Psoas muscle (tissue), 8 donors: Measurements from ENCODE around the gene ZNF652. TPM values are rescaled to one million over a fixed set of nuclear protein-coding genes. Genes with fewer than 3 reads are reported as not detected.

Experiments used
- ATAC-seq, 4 donors: fragments of 200-7000 bp; cut with Tn5 transposase; one replicate each; pipeline ENCODE4 v1.9.1; 2020; ENCODE audit warnings: moderate library complexity in 3 of 4, mild to moderate bottlenecking in 2 of 4
- DNase-seq, 2 donors: peaks; one replicate each; pipeline ENCODE4 v3.0.0-alpha.2; 2020
- H3K27ac ChIP-seq: fragments of 200-600 bp; one replicate; pipeline ENCODE4 v1.8.0; 2022
- H3K27me3 ChIP-seq, 3 donors: fragments of 200-600 bp in 1 of 3; one replicate each; pipeline versions ENCODE4 v1.6.1 to v1.8.0; 2013 to 2022; ENCODE audit warnings: low read length in 2 of 3, mild to moderate bottlenecking in 2 of 3, moderate library complexity in 1 of 3; ENCODE audit not compliant: insufficient read depth in 3 of 3
- H3K36me3 ChIP-seq, 2 donors: fragments of 200-600 bp in 1 of 2; one replicate each; pipeline versions ENCODE4 v1.6.1 to v1.8.0; 2013 to 2022; ENCODE audit warnings: low read depth in 1 of 2, mild to moderate bottlenecking in 1 of 2, moderate library complexity in 1 of 2; ENCODE audit not compliant: insufficient read depth in 1 of 2
- H3K4me1 ChIP-seq: fragments of 200-600 bp; one replicate; pipeline ENCODE4 v1.8.0; 2022
- H3K4me3 ChIP-seq: fragments of 200-600 bp; one replicate; pipeline ENCODE4 v1.8.0; 2022; ENCODE audit warnings: mild to moderate bottlenecking
- H3K9me3 ChIP-seq: fragments of 200-600 bp; one replicate; pipeline ENCODE4 v1.8.0; 2022
- WGBS, 3 donors: extraction: QIAGEN DNeasy Blood & Tissue Kit; methylation state at CpG; one replicate each; pipeline versions ENCODE4 v1.1.6 to v1.1.7; 2013; 5-methylcytosine and 5-hydroxymethylcytosine counted together
- intact Hi-C, 2 donors: fragments of 100-400 bp; cut with DNase I; formaldehyde crosslinking; loops; one replicate each; pipeline versions ENCODE4 v1.11.0 to v1.14.2; 2022
- polyA plus RNA-seq, 3 donors: library from polyadenylated mRNA; stranded (reverse); fragments of 200-250 nt; gene quantifications; one replicate each; pipeline ENCODE4 v1.2.3, GENCODE V29; 2013
- total RNA-seq, 4 donors: library from RNA; stranded (reverse); fragmentation: NEBNext Ultra II Directional in 2 of 4; extraction: Animal tissue kit (Norgen Biotek cat#: 25700) in 2 of 4; gene quantifications; one replicate each; pipeline versions ENCODE4 v1.2.1 to v1.2.4, GENCODE V29; 2021 to 2023
- TF ChIP-seq, protein P1 (sequence below): fragments of 200-600 bp; IDR thresholded peaks from one replicate; pipeline ENCODE4 v1.8.0; 2022; ENCODE audit warnings: antibody characterized with exemption
- donor health status: healthy with polysubstance abuse.
- donor health status: DM: no; HTN: no; CAD: no; lungs with moderate emphysema.
- donor health status: Bipolar disorder and iron deficiency.
- donor health status: healthy.
- donor health status: DM: yes; HTN: yes; CAD: no.
- donor health status: DM: no; HTN: no; CAD: no.
- donor health status: DM: no; HTN: no; CAD: no.
- donor health status: DM: yes; HTN: yes; CAD: no.

Gene ZNF652
- total and polyA plus RNA-seq, 7 donors = 3.1 to 30.1 (median 21.3) TPM

GRCh38 chr17:49388290-49388640, 26.2 kb upstream of the ZNF652 start:
- no peaks in the 10 kb centered on the region for H3K27me3 ChIP-seq
- H3K36me3 ChIP-seq = no peaks in the 10 kb centered on the region
- DNase-seq (no peak), ATAC-seq (no peak)
- TF ChIP-seq, protein P1, sequence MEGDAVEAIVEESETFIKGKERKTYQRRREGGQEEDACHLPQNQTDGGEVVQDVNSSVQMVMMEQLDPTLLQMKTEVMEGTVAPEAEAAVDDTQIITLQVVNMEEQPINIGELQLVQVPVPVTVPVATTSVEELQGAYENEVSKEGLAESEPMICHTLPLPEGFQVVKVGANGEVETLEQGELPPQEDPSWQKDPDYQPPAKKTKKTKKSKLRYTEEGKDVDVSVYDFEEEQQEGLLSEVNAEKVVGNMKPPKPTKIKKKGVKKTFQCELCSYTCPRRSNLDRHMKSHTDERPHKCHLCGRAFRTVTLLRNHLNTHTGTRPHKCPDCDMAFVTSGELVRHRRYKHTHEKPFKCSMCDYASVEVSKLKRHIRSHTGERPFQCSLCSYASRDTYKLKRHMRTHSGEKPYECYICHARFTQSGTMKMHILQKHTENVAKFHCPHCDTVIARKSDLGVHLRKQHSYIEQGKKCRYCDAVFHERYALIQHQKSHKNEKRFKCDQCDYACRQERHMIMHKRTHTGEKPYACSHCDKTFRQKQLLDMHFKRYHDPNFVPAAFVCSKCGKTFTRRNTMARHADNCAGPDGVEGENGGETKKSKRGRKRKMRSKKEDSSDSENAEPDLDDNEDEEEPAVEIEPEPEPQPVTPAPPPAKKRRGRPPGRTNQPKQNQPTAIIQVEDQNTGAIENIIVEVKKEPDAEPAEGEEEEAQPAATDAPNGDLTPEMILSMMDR = no peak
- no peaks in the 10 kb centered on the region for H3K4me1 ChIP-seq
- no peak overlapping the region for H3K27ac ChIP-seq
- H3K9me3 ChIP-seq = no peaks in the 10 kb centered on the region
- no peak overlapping the region for H3K4me3 ChIP-seq
- 84 to 88% (median 85%) methylated on average over 6 of the region's 6 CpGs for WGBS, 3 donors
- intact Hi-C loops = no loop called here

GRCh38 chr17:49387498-49388289, 25.6 kb upstream of the ZNF652 start:
- no peaks in the 10 kb centered on the region for H3K9me3 ChIP-seq
- no peaks in the 10 kb centered on the region for H3K4me1 ChIP-seq
- TF ChIP-seq, protein P1 = no peak
- no peak overlapping the region for H3K4me3 ChIP-seq
- no peak overlapping the region for H3K27ac ChIP-seq
- intact Hi-C loops = no loop called here
- ATAC-seq (no peak), DNase-seq (no peak)
- no peaks in the 10 kb centered on the region for H3K36me3 ChIP-seq
- WGBS, 3 donors = 79 to 86% (median 83%) methylated on average over 11 of the region's 11 CpGs
- H3K27me3 ChIP-seq = no peaks in the 10 kb centered on the region

GRCh38 chr17:49386373-49386772, 24.3 kb upstream of the ZNF652 start:
- TF ChIP-seq, protein P1 = no peak
- intact Hi-C loops = no loop called here

DNA sequence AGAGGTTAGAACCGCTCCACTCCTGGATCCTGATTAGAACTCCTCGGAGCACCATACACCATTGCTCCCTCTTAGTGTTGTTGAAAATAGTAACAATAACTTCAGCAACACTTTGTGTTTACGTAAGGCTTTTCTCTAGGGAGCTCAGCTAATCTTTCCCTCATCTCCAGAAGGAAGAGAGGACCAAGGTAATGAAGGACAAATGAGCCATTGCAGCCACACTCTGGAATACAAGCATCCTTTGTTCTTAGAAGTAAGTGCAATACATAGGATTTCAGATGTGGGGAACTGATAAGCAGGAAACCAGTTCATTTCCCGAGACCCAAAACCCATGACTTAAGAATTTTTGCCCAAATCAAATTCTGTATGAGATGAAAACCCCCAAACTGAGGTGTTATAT, 22.9 kb upstream of the ZNF652 start:
- H3K27ac ChIP-seq = no peak overlapping the region
- WGBS, 3 donors = 87 to 94% (median 89%) methylated on average over 4 of the region's 4 CpGs
- TF ChIP-seq, protein P1 = no peak
- H3K4me3 ChIP-seq = no peak overlapping the region
- H3K27me3 ChIP-seq = no peaks in the 10 kb centered on the region
- no peaks in the 10 kb centered on the region for H3K4me1 ChIP-seq
- H3K9me3 ChIP-seq = no peaks in the 10 kb centered on the region
- no peaks in the 10 kb centered on the region for H3K36me3 ChIP-seq
- DNase-seq = no peak
- no peak for ATAC-seq
- intact Hi-C loops = no loop called here

More at GRCh38 chr17:49386373-49386772, 24.3 kb upstream of the ZNF652 start:
- Histone ChIP-seq H3K36me3 (no peaks in the 10 kb centered on the region), H3K4me3 (no peak overlapping the region), H3K27me3 (no peaks in the 10 kb centered on the region), H3K27ac (no peak overlapping the region), H3K9me3 (no peaks in the 10 kb centered on the region), H3K4me1 (no peaks in the 10 kb centered on the region)
- WGBS, 3 donors = 90 to 92% (median 91%) methylated on average over 10 of the region's 10 CpGs
- ATAC-seq = no peak
- DNase-seq = no peak

GRCh38 chr17:49383060-49383459, 21.0 kb upstream of the ZNF652 start:
- Histone ChIP-seq H3K27me3 (no peaks in the 10 kb centered on the region), H3K4me3 (no peak overlapping the region), H3K36me3 (no peaks in the 10 kb centered on the region), H3K27ac (no peak overlapping the region), H3K4me1 (no peaks in the 10 kb centered on the region), H3K9me3 (no peaks in the 10 kb centered on the region)
- DNase-seq (no peak), ATAC-seq (no peak)
- WGBS, 3 donors = 82 to 84% (median 83%) methylated on average over 10 of the region's 10 CpGs
- TF ChIP-seq, protein P1 = no peak
- intact Hi-C loops = no loop called here
